Astrocyte (in vitro differentiated cells and primary cell): ENCODE measurements around the gene PCNX1.

Source experiments
- EZH2 ChIP-seq: IDR thresholded peaks from 2 replicates; pipeline ENCODE4 v1.6.1; 2012; ENCODE audit warnings: mild to moderate bottlenecking, low read length, inconsistent platforms; ENCODE audit not compliant: insufficient read depth
- TF ChIP-seq, protein P1 (sequence below): IDR thresholded peaks from 2 replicates; pipeline ENCODE4 v1.5.1; 2011; ENCODE audit warnings: low read depth, mild to moderate bottlenecking, inconsistent platforms, low read length, moderate library complexity; ENCODE audit not compliant: insufficient read depth

DNA sequence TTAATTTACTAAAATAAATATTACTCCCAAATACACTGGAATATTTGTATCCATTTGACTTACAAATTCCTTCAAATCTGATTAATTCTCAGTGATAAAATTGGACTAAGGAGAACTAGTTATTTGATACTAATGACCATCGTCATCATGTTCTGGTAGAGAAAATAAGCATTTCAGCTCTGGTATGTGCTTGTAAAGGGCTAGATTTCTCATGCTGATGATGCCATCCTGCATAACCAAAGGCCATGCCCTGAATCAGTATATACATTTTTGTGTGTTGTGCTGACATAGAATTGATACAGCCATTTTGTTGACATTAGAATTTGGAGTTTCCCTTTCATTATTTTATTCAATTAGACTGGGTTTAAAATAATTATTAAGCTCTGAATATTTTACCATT lies 148.9 kb downstream of the PCNX1 start:
- no peak for TF ChIP-seq EZH2
- TF ChIP-seq, protein P1, sequence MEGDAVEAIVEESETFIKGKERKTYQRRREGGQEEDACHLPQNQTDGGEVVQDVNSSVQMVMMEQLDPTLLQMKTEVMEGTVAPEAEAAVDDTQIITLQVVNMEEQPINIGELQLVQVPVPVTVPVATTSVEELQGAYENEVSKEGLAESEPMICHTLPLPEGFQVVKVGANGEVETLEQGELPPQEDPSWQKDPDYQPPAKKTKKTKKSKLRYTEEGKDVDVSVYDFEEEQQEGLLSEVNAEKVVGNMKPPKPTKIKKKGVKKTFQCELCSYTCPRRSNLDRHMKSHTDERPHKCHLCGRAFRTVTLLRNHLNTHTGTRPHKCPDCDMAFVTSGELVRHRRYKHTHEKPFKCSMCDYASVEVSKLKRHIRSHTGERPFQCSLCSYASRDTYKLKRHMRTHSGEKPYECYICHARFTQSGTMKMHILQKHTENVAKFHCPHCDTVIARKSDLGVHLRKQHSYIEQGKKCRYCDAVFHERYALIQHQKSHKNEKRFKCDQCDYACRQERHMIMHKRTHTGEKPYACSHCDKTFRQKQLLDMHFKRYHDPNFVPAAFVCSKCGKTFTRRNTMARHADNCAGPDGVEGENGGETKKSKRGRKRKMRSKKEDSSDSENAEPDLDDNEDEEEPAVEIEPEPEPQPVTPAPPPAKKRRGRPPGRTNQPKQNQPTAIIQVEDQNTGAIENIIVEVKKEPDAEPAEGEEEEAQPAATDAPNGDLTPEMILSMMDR, result no peak
